NCI-H2081 treated with DMSO at 0.1 percent for 48 hours (cell line): ENCODE results near the gene LRFN2.

Experiments
- DNase-seq: peaks from one replicate; lab custom pipeline; 2025; lab: John Stamatoyannopoulos, UW

The LRFN2 gene

GRCh38 chr6:40516429-40516828, 70.7 kb downstream of the LRFN2 start:
- DNase-seq = no peak

- DNase-seq = no peak
These were observed 74.8 kb downstream of the LRFN2 start for GRCh38 chr6:40512340-40512739.

- no peak for DNase-seq
These were observed 75.3 kb downstream of the LRFN2 start for GRCh38 chr6:40511884-40512283.

GRCh38 chr6:40510442-40510841, 76.7 kb downstream of the LRFN2 start:
- DNase-seq = no peak

GRCh38 chr6:40509716-40510260, 77.4 kb downstream of the LRFN2 start:
- DNase-seq = no peak

GRCh38 chr6:40509086-40509485, 78.1 kb downstream of the LRFN2 start:
- DNase-seq = no peak

- DNase-seq = no peak
These were observed 80.2 kb downstream of the LRFN2 start for GRCh38 chr6:40506954-40507353.

GRCh38 chr6:40505191-40505810, 81.9 kb downstream of the LRFN2 start:
- no peak for DNase-seq

GRCh38 chr6:40504274-40504673, 82.9 kb downstream of the LRFN2 start:
- no peak for DNase-seq

GRCh38 chr6:40500227-40500626, 86.9 kb downstream of the LRFN2 start:
- DNase-seq = no peak

- no peak for DNase-seq
These were observed 87.9 kb downstream of the LRFN2 start for GRCh38 chr6:40499215-40499614.

- DNase-seq = no peak
These were observed 89.0 kb downstream of the LRFN2 start for GRCh38 chr6:40498148-40498547.

GRCh38 chr6:40492187-40492586, 95.0 kb downstream of the LRFN2 start:
- DNase-seq = no peak

GRCh38 chr6:40490508-40490907, 96.7 kb downstream of the LRFN2 start:
- DNase-seq = no peak

- no peak for DNase-seq
These were observed 97.4 kb downstream of the LRFN2 start for GRCh38 chr6:40489798-40490197.

- no peak for DNase-seq
These were observed 100.6 kb downstream of the LRFN2 start for GRCh38 chr6:40486576-40486975.

GRCh38 chr6:40485795-40486194, 101.4 kb downstream of the LRFN2 start:
- no peak for DNase-seq

- no peak for DNase-seq
These were observed 101.9 kb downstream of the LRFN2 start for GRCh38 chr6:40485300-40485699.

GRCh38 chr6:40484066-40484465, 103.1 kb downstream of the LRFN2 start:
- DNase-seq = no peak

GRCh38 chr6:40482532-40482931, 104.6 kb downstream of the LRFN2 start:
- DNase-seq = no peak

GRCh38 chr6:40480678-40481077, 106.5 kb downstream of the LRFN2 start:
- no peak for DNase-seq

GRCh38 chr6:40479706-40480105, 107.5 kb downstream of the LRFN2 start:
- no peak for DNase-seq

GRCh38 chr6:40477246-40478126, 109.7 kb downstream of the LRFN2 start:
- no peak for DNase-seq
